ENCODE measurements around the gene KLHL15.

Gene KLHL15

GRCh38 chrX:24024819-24025740 lies 1.9 kb downstream of the KLHL15 start:
- peak overlapping the region; percentile 72 for H3K4me3 ChIP-seq (ENCODE audit: low read depth, low read length)
- peak; percentile 93 for DNase-seq (ENCODE audit: low read depth)
- TF ChIP-seq CTCF (conservative IDR thresholded peaks at IDR 0.05; ENCODE audit: low read depth, low read length) = no peak

GRCh38 chrX:24023972-24024669 lies 2.9 kb downstream of the KLHL15 start:
- H3K4me3 ChIP-seq (ENCODE audit: low read depth, low read length) = peak overlapping the region; percentile 72
- peak; percentile 17 for DNase-seq (ENCODE audit: low read depth)
- TF ChIP-seq CTCF (conservative IDR thresholded peaks at IDR 0.05; ENCODE audit: low read depth, low read length) = no peak

GRCh38 chrX:24023544-24023943 lies 3.4 kb downstream of the KLHL15 start:
- no peak for TF ChIP-seq CTCF (conservative IDR thresholded peaks at IDR 0.05; ENCODE audit: low read depth, low read length)
- peak overlapping the region; percentile 72 for H3K4me3 ChIP-seq (ENCODE audit: low read depth, low read length)
- no peak for DNase-seq (ENCODE audit: low read depth)

- no peak overlapping the region for H3K4me3 ChIP-seq (ENCODE audit: low read depth, low read length)
- DNase-seq (ENCODE audit: low read depth) = peak; percentile 9
- no peak for TF ChIP-seq CTCF (conservative IDR thresholded peaks at IDR 0.05; ENCODE audit: low read depth, low read length)
Observed at GRCh38 chrX:24020306-24020876, 6.6 kb downstream of the KLHL15 start.

GRCh38 chrX:24019448-24019847 lies 7.5 kb downstream of the KLHL15 start:
- peak; percentile 11 for DNase-seq (ENCODE audit: low read depth)
- TF ChIP-seq CTCF (conservative IDR thresholded peaks at IDR 0.05; ENCODE audit: low read depth, low read length) = no peak
- no peak overlapping the region for H3K4me3 ChIP-seq (ENCODE audit: low read depth, low read length)

GRCh38 chrX:24018809-24019208 lies 8.2 kb downstream of the KLHL15 start:
- peak; percentile 21 for DNase-seq (ENCODE audit: low read depth)
- H3K4me3 ChIP-seq (ENCODE audit: low read depth, low read length) = no peak overlapping the region
- TF ChIP-seq CTCF (conservative IDR thresholded peaks at IDR 0.05; ENCODE audit: low read depth, low read length) = no peak
